Measurements from ENCODE around the gene KIAA0753.

- no peak for TF ChIP-seq CHD2 (IDR thresholded peaks at IDR 0.05; ENCODE audit: low read length)
- no peak for TF ChIP-seq CTCF (IDR thresholded peaks at IDR 0.05; ENCODE audit: control extremely low read depth in 1 of 3, insufficient read depth in 1 of 3, low read depth in 1 of 3, low read length in 3 of 3)
- TF ChIP-seq RFX5 (IDR thresholded peaks at IDR 0.05; ENCODE audit: borderline replicate concordance, low read depth, low read length) = no peak
- no peak for TF ChIP-seq TAF7 (optimal IDR thresholded peaks at IDR 0.05; ENCODE audit: borderline replicate concordance, low read depth, low read length)
- no peak for TF ChIP-seq SP1 (IDR thresholded peaks at IDR 0.05; ENCODE audit: low read depth, low read length)
- no peak for TF ChIP-seq ZNF274 (IDR thresholded peaks at IDR 0.05; ENCODE audit: borderline replicate concordance, extremely low read depth, low read length)
- TF ChIP-seq EP300 (IDR thresholded peaks at IDR 0.05; ENCODE audit: borderline replicate concordance in 1 of 2, low read depth in 2 of 2, low read length in 2 of 2) = no peak
Observed at GRCh38 chr17:6668727-6669425, 28.4 kb upstream of the KIAA0753 start.
